NCI-H748 (cell line): ENCODE results near the gene PASD1.
"Not testable (repeated sequence)": the region's sequence is repeated elsewhere in the genome, so short reads cannot be mapped to it uniquely, and the experiment has no call there.

ENCODE experiments used
- DNase-seq: peaks from one replicate; lab custom pipeline; 2025; ENCODE audit not compliant: unreplicated experiment; lab: John Stamatoyannopoulos, UW

The PASD1 gene

GRCh38 chrX:151563449-151563848 is at the start of gene PASD1:
PASD1 (plus strand) TSS chrX:151563675; CDS start chrX:151601554, 37,879 bp downstream.
- no peak for DNase-seq

- DNase-seq: no peak
Observed at GRCh38 chrX:151515237-151515636, 48.2 kb upstream of the PASD1 start.

GRCh38 chrX:151516538-151517187 is 46.8 kb upstream of the PASD1 start:
- no peak for DNase-seq

- no peak for DNase-seq
Observed at GRCh38 chrX:151517421-151517820, 46.1 kb upstream of the PASD1 start.

- DNase-seq: no peak
Observed at GRCh38 chrX:151523351-151523750, 40.1 kb upstream of the PASD1 start.

- no peak for DNase-seq
Observed at GRCh38 chrX:151536571-151536970, 26.9 kb upstream of the PASD1 start.

- no peak for DNase-seq
Observed at GRCh38 chrX:151537572-151537971, 25.9 kb upstream of the PASD1 start.

- no peak for DNase-seq
Observed at GRCh38 chrX:151538190-151539122, 25.0 kb upstream of the PASD1 start.

- DNase-seq: peak; percentile 3
Observed at GRCh38 chrX:151543706-151544105, 19.8 kb upstream of the PASD1 start.

GRCh38 chrX:151546226-151546625 is 17.2 kb upstream of the PASD1 start:
- DNase-seq: not testable (repeated sequence)

- not testable (repeated sequence) for DNase-seq
Observed at GRCh38 chrX:151551176-151551575, 12.3 kb upstream of the PASD1 start.

- DNase-seq: no peak
Observed at GRCh38 chrX:151552743-151553142, 10.7 kb upstream of the PASD1 start.

GRCh38 chrX:151555301-151555700 is 8.2 kb upstream of the PASD1 start:
- not testable (repeated sequence) for DNase-seq

- DNase-seq: not testable (repeated sequence)
Observed at GRCh38 chrX:151562485-151562884, 990 bp upstream of the PASD1 start.

- DNase-seq: not testable (repeated sequence)
Observed at GRCh38 chrX:151563003-151563402, 472 bp upstream of the PASD1 start.

GRCh38 chrX:151564035-151564434 is 560 bp downstream of the PASD1 start:
- no peak for DNase-seq

- not testable (repeated sequence) for DNase-seq
Observed at GRCh38 chrX:151566872-151567271, 3.4 kb downstream of the PASD1 start.

GRCh38 chrX:151570561-151570960 is 7.1 kb downstream of the PASD1 start:
- DNase-seq: no peak

GRCh38 chrX:151593384-151593783 is 29.9 kb downstream of the PASD1 start:
- DNase-seq: not testable (repeated sequence)

- DNase-seq: no peak
Observed at GRCh38 chrX:151596282-151596681, 32.8 kb downstream of the PASD1 start.

- no peak for DNase-seq
Observed at GRCh38 chrX:151604931-151605330, 41.5 kb downstream of the PASD1 start.

- DNase-seq: no peak
Observed at GRCh38 chrX:151609222-151609621, 45.7 kb downstream of the PASD1 start.
